HTERT RPE-1 (cell line): ENCODE results near the gene OR6C65.

Experiments
- in situ Hi-C: fragments of 300-500 bp; cut with MboI; formaldehyde crosslinking; loops from 4 replicates; pipeline ENCODE4 v1.14.3; 2020; ENCODE audit warnings: low sequenced_read_pairs

The OR6C65 gene

GRCh38 chr12:55445357-55445756 is 45.0 kb downstream of the OR6C65 start:
- in situ Hi-C loops, result no loop called here

- in situ Hi-C loops, result no loop called here
These were observed 46.0 kb downstream of the OR6C65 start for GRCh38 chr12:55446326-55446725.

GRCh38 chr12:55448825-55449224 is 48.5 kb downstream of the OR6C65 start:
- in situ Hi-C loops, result no loop called here
